Progenitor cell of endocrine pancreas (in vitro differentiated cells): ENCODE measurements around the gene ZDHHC14. TPM values are rescaled to one million over a fixed set of nuclear protein-coding genes. Genes with fewer than 3 reads are reported as not detected.

Experiments used
- DNase-seq: peaks from one replicate; pipeline ENCODE4 v3.0.0; 2021; ENCODE audit warnings: low spot score; ENCODE audit not compliant: unreplicated experiment
- H3K27ac Mint-ChIP-seq: 2 replicates; pipeline ENCODE4 v1.8.0; 2021; ENCODE audit warnings: mild to moderate bottlenecking, moderate library complexity, mixed read lengths
- H3K27me3 Mint-ChIP-seq: 2 replicates; pipeline ENCODE4 v1.8.0; 2021; ENCODE audit warnings: mixed read lengths
- H3K36me3 Mint-ChIP-seq: 2 replicates; pipeline ENCODE4 v1.8.0; 2022; ENCODE audit warnings: mixed read lengths; ENCODE audit not compliant: insufficient read depth
- H3K4me1 Mint-ChIP-seq: 2 replicates; pipeline ENCODE4 v1.8.0; 2021; ENCODE audit warnings: low read depth, mixed read lengths
- H3K4me3 Mint-ChIP-seq: 2 replicates; pipeline ENCODE4 v1.8.0; 2021; ENCODE audit warnings: low read depth, mild to moderate bottlenecking, moderate library complexity, mixed read lengths
- H3K9me3 Mint-ChIP-seq: 2 replicates; pipeline ENCODE4 v1.8.0; 2021; ENCODE audit warnings: low read depth, mixed read lengths
- total RNA-seq: library from RNA; stranded (reverse); gene quantifications from 2 replicates; pipeline ENCODE4 v1.2.1, GENCODE V29; 2021
- TF ChIP-seq, protein P1 (sequence below): fragments of 200-600 bp; sonication (generic); IDR thresholded peaks from one replicate; pipeline ENCODE4 v1.5.0; 2021; ENCODE audit warnings: antibody characterized with exemption, mild to moderate bottlenecking; ENCODE audit not compliant: unreplicated experiment

The ZDHHC14 gene
- total RNA-seq, 1 donor from 2014 or later, result 9.0 TPM

DNA sequence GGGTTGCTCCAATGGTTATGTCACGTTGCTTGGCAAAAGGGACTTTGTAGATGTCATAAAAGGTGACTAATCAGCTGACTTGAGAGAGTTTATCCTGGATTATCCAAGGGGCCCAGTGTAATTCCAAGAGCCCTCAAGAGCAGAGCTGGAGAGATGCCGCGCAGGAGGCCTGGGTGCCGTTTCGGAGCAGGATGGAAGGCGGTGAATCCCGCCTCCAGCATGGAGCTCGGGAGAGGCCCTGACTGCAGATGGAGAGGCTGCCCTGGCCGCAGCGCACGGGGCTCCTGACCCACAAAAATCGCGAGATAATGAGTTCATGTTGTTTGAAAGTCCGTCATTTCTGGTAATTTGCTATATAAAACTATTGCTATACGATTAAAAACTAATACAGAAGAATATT is 219.8 kb downstream of the ZDHHC14 start:
- no peaks in the 10 kb centered on the region for H3K9me3 Mint-ChIP-seq
- TF ChIP-seq, protein P1, sequence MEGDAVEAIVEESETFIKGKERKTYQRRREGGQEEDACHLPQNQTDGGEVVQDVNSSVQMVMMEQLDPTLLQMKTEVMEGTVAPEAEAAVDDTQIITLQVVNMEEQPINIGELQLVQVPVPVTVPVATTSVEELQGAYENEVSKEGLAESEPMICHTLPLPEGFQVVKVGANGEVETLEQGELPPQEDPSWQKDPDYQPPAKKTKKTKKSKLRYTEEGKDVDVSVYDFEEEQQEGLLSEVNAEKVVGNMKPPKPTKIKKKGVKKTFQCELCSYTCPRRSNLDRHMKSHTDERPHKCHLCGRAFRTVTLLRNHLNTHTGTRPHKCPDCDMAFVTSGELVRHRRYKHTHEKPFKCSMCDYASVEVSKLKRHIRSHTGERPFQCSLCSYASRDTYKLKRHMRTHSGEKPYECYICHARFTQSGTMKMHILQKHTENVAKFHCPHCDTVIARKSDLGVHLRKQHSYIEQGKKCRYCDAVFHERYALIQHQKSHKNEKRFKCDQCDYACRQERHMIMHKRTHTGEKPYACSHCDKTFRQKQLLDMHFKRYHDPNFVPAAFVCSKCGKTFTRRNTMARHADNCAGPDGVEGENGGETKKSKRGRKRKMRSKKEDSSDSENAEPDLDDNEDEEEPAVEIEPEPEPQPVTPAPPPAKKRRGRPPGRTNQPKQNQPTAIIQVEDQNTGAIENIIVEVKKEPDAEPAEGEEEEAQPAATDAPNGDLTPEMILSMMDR, result no peak
- no peaks in the 10 kb centered on the region for H3K36me3 Mint-ChIP-seq
- DNase-seq, result no peak
- H3K4me3 Mint-ChIP-seq, result no peak overlapping the region
- H3K27me3 Mint-ChIP-seq, result peaks cover 3% of the 10 kb centered on the region
- no peaks in the 10 kb centered on the region for H3K4me1 Mint-ChIP-seq
- no peak overlapping the region for H3K27ac Mint-ChIP-seq

DNA sequence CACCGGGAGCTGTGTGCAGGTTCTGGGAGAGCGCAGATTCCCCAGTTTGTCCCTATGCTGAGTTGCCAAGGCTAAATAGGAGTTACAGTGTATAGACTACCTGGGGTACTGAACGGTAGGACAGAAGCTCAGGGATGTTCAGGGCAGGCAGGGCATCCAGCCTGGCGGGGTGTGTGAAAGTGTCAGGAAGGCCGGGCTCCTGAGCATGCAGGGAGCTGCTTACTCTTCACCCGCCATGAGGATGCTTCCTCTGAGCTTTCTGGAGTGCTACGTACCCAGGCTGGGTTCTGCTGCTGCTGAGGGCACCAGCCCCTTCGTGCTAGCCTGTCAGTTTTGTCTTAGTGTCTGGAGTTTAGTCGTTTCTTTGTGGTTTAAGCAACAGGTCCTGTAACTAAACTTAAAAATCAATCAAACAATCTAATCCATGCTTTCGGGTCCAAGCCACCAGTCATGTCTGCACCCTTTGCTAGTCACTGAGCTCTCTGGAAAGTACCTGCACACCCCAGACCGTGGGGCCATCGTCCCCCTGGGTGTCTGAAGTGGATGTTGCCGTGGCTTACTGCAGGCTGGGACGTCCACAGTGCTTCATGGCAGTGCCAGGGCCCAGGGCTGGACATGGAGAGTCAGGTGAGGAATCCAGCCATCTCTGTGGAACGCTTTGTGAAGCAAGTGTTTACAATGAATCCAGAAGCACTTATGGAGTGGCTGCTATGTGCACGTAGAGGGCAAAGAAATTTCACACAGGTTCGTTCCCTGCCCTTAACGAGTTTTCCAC is 221.7 kb downstream of the ZDHHC14 start:
- DNase-seq, result no peak
- Mint-ChIP-seq H3K27me3 (peaks cover 3% of the 10 kb centered on the region), H3K27ac (no peak overlapping the region), H3K4me3 (no peak overlapping the region), H3K36me3 (no peaks in the 10 kb centered on the region), H3K9me3 (no peaks in the 10 kb centered on the region), H3K4me1 (peaks cover 5% of the 10 kb centered on the region)
- TF ChIP-seq, protein P1, result no peak

DNA sequence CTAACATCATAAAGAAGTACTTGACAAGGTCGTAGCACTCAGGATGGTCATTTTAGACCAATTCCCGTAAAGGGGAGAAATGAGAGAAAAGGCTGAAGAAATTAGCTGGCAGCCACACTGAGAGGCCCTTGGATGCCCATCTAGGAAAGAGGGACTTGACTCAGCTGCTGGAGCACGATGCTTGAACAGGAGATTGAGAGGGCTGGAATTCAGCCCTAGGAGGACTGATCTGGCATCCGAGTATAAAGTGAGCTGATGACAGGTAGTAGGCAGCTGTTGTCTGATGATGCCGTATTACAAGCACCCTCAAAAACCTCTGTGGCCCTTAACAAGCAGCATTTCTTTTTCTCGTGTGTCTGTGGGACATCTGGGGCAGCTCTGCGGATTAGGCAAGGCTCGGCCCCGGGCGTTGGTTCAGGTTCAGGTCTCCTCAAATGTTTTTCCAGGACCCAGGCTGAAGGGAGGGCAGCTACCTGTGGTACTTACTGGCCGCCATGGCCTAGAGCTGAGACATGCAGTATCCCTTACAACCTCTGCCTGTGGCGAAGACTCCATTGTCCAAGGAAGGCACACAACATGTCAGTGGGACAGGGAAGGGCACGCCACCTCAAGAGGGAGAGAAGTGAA is 222.4 kb downstream of the ZDHHC14 start:
- H3K27ac Mint-ChIP-seq, result no peak overlapping the region
- H3K27me3 Mint-ChIP-seq, result peaks cover 7% of the 10 kb centered on the region
- peaks cover 5% of the 10 kb centered on the region for H3K4me1 Mint-ChIP-seq
- no peaks in the 10 kb centered on the region for H3K9me3 Mint-ChIP-seq
- TF ChIP-seq, protein P1, result no peak
- H3K36me3 Mint-ChIP-seq, result no peaks in the 10 kb centered on the region
- no peak for DNase-seq
- no peak overlapping the region for H3K4me3 Mint-ChIP-seq

DNA sequence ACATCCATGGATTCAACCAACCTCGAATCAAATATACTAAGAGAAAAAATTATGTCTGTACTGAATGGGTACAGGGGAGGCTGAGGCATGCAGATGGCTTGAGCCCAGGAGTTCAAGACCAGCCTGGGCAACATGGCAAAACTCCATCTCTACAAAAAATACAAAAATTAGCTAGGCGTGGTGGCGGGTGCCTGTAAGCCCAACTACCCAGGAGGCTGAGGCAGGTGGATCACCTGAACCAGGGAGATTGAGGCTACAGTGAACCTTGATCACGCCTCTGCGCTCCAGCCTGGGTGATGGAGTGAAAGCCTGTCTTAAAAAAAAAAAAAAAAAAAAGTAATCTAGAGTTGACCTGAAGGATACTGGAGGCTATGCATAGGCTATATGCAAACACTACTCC is 223.0 kb downstream of the ZDHHC14 start:
- TF ChIP-seq, protein P1, result no peak
- DNase-seq, result no peak
- H3K4me3 Mint-ChIP-seq, result no peak overlapping the region
- no peak overlapping the region for H3K27ac Mint-ChIP-seq
- peaks cover 5% of the 10 kb centered on the region for H3K4me1 Mint-ChIP-seq
- H3K36me3 Mint-ChIP-seq, result no peaks in the 10 kb centered on the region
- H3K9me3 Mint-ChIP-seq, result no peaks in the 10 kb centered on the region
- peaks cover 7% of the 10 kb centered on the region for H3K27me3 Mint-ChIP-seq

DNA sequence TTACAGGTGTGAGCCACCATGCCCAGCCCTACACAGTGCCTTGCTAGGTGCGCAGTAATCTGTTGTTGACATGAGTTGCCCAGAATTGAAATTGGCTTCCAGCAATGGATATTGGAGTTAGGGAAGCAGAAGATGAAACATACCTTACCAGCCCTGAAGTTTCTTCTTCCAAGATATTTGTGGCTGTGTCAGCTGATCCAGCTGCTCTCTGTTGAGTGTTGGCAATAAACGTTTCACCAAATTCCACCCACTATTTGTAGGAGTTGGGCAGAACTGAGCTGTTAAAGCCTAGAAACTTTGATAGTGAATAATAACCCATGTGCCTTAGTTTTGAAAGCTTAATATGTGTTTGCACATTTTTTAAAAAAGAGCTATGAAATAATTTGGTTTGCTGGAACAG is 223.8 kb downstream of the ZDHHC14 start:
- H3K4me3 Mint-ChIP-seq, result no peak overlapping the region
- no peaks in the 10 kb centered on the region for H3K36me3 Mint-ChIP-seq
- DNase-seq, result no peak
- peaks cover 7% of the 10 kb centered on the region for H3K27me3 Mint-ChIP-seq
- H3K9me3 Mint-ChIP-seq, result no peaks in the 10 kb centered on the region
- H3K4me1 Mint-ChIP-seq, result peaks cover 5% of the 10 kb centered on the region
- TF ChIP-seq, protein P1, result no peak
- no peak overlapping the region for H3K27ac Mint-ChIP-seq
